Endothelial cell of umbilical vein (primary cell): ENCODE measurements around the gene PROB1. TPM values are rescaled to one million over a fixed set of nuclear protein-coding genes. Genes with fewer than 3 reads are reported as not detected.

ENCODE experiments used
- BruUV-seq: library from RNA; stranded (reverse); fragments of 400-500 nt; replicated peaks from 2 replicates; lab custom pipeline; 2021; lab: Mats Ljungman, UMichigan
- CTCF ChIA-PET: fragments of 300-600, 350-600 bp; sonication (Branson Sonifier 250); formaldehyde crosslinking; loops from one replicate; lab custom pipeline; 2021; ENCODE audit warnings: antibody characterized with exemption, inconsistent platforms; lab: Charles Lee
- POLR2A ChIA-PET: fragments of 300-600, 350-600 bp; sonication (Branson Sonifier 250); formaldehyde crosslinking; loops from one replicate; lab custom pipeline; 2021; ENCODE audit warnings: antibody characterized with exemption, inconsistent platforms; lab: Charles Lee
- DNase-seq: peaks from one replicate; pipeline ENCODE4 v3.0.0-alpha.2; 2011; ENCODE audit warnings: low read depth, low spot score
- FAIRE-seq: peaks from 2 replicates; lab custom pipeline; 2011; peaks lifted over from hg19 to GRCh38; lab: Jason Lieb, UNC
- H2AFZ ChIP-seq: 2 replicates; pipeline ENCODE4 v1.6.0; 2012; ENCODE audit warnings: low read depth, low read length, control low read depth, inconsistent platforms
- H3K27ac ChIP-seq: 2 replicates; pipeline ENCODE4 v1.5.1; 2011; ENCODE audit warnings: low read depth, mild to moderate bottlenecking, control low read depth, low read length, moderate library complexity; ENCODE audit not compliant: insufficient read depth
- H3K27me3 ChIP-seq, 2 experiments: 2 replicates each; pipeline versions ENCODE4 v1.6.0 to v1.6.1; 2011; ENCODE audit warnings: low read length in 2 of 2, mixed read lengths in 1 of 2; ENCODE audit not compliant: control insufficient read depth in 2 of 2, insufficient read depth in 2 of 2
- H3K36me3 ChIP-seq, 2 experiments: 2 replicates in 1 of 2; 3 replicates in 1 of 2; pipeline ENCODE4 v1.5.1; 2011; ENCODE audit warnings: low read length in 2 of 2, mild to moderate bottlenecking in 1 of 2, moderate library complexity in 1 of 2; ENCODE audit not compliant: control insufficient read depth in 2 of 2, insufficient read depth in 2 of 2; ENCODE audit errors: extremely low read depth in 1 of 2
- H3K4me1 ChIP-seq: 3 replicates; pipeline ENCODE4 v1.5.1; 2011; ENCODE audit warnings: mild to moderate bottlenecking, low read length; ENCODE audit not compliant: control insufficient read depth, insufficient read depth; ENCODE audit errors: extremely low read depth
- H3K4me2 ChIP-seq: 2 replicates; pipeline ENCODE4 v1.6.1; 2011; ENCODE audit warnings: low read length, control low read depth, mixed read lengths; ENCODE audit not compliant: insufficient read depth
- H3K4me3 ChIP-seq, 3 experiments: fragments of 200-600 bp in 1 of 3; sonication (generic), shearing (Covaris generic) in 1 of 3; replicated peaks in 1 of 3; 2 replicates each; pipeline ENCODE4 v1.5.1; 2011 to 2016; ENCODE audit warnings: control low read depth in 3 of 3, low read length in 3 of 3, mild to moderate bottlenecking in 2 of 3, inconsistent platforms in 1 of 3, low read depth in 1 of 3, moderate library complexity in 1 of 3; ENCODE audit not compliant: insufficient read depth in 1 of 3
- H3K79me2 ChIP-seq: 2 replicates; pipeline ENCODE4 v1.6.0; 2012; ENCODE audit warnings: low read length, inconsistent platforms; ENCODE audit not compliant: control insufficient read depth, insufficient read depth
- H3K9ac ChIP-seq: replicated peaks from 2 replicates; pipeline ENCODE3; 2011; ENCODE audit warnings: low read length, control low read depth; ENCODE audit not compliant: insufficient read depth; ENCODE audit errors: extremely low read depth
- H3K9me1 ChIP-seq: replicated peaks from 3 replicates; pipeline ENCODE4 v1.6.0; 2011; ENCODE audit warnings: mild to moderate bottlenecking, low read length; ENCODE audit not compliant: control insufficient read depth, insufficient read depth; ENCODE audit errors: extremely low read depth
- H3K9me3 ChIP-seq: replicated peaks from 2 replicates; pipeline ENCODE4 v1.5.1; 2012; ENCODE audit warnings: low read length, inconsistent platforms; ENCODE audit not compliant: control insufficient read depth, insufficient read depth
- H4K20me1 ChIP-seq: replicated peaks from 2 replicates; pipeline ENCODE3; 2011; ENCODE audit warnings: mild to moderate bottlenecking, low read length; ENCODE audit not compliant: control insufficient read depth, insufficient read depth; ENCODE audit errors: extremely low read depth
- CTCF ChIP-seq, 2 donors: IDR thresholded peaks; 1 replicate in 1 of 2; 2 replicates in 1 of 2; pipeline ENCODE4 v1.5.1; 2011; ENCODE audit warnings: low read length in 2 of 2, mild to moderate bottlenecking in 2 of 2, moderate library complexity in 2 of 2, control low read depth in 1 of 2, inconsistent platforms in 1 of 2, low read depth in 1 of 2; ENCODE audit not compliant: insufficient read depth in 1 of 2; ENCODE audit errors: extremely low read depth in 1 of 2
- EZH2 ChIP-seq: IDR thresholded peaks from 2 replicates; pipeline ENCODE4 v1.6.1; 2012; ENCODE audit warnings: borderline replicate concordance, low read depth, mild to moderate bottlenecking, moderate library complexity, low read length, inconsistent platforms; ENCODE audit not compliant: severe bottlenecking
- FOS ChIP-seq: IDR thresholded peaks from 2 replicates; pipeline ENCODE4 v1.6.1; 2011; ENCODE audit warnings: mild to moderate bottlenecking, low read length, moderate library complexity, borderline replicate concordance; ENCODE audit not compliant: insufficient read depth
- GATA2 ChIP-seq: IDR thresholded peaks from 2 replicates; pipeline ENCODE4 v1.7.0; 2011; ENCODE audit warnings: low read depth, mild to moderate bottlenecking, moderate library complexity, mixed read lengths, low read length; ENCODE audit not compliant: insufficient read length, insufficient read depth
- JUN ChIP-seq: IDR thresholded peaks from 2 replicates; pipeline ENCODE4 v1.6.1; 2011; ENCODE audit warnings: borderline replicate concordance, low read depth; ENCODE audit not compliant: insufficient read length, insufficient read depth
- MAX ChIP-seq: IDR thresholded peaks from 2 replicates; pipeline ENCODE4 v1.6.1; 2011; ENCODE audit not compliant: insufficient read depth, insufficient read length
- MYC ChIP-seq: IDR thresholded peaks from one replicate; pipeline ENCODE4 v1.6.1; 2011; ENCODE audit warnings: mild to moderate bottlenecking, low read depth, low read length
- POLR2A ChIP-seq: IDR thresholded peaks from 2 replicates; pipeline ENCODE4 v1.6.1; 2012; ENCODE audit warnings: low read depth, mild to moderate bottlenecking, control low read depth, low read length
- POLR2AphosphoS5 ChIP-seq: IDR thresholded peaks from 2 replicates; pipeline ENCODE4 v1.6.1; 2012; ENCODE audit warnings: low read depth, mild to moderate bottlenecking, control low read depth, low read length, moderate library complexity; ENCODE audit not compliant: insufficient read depth
- dilution Hi-C: fragments of 300-500 bp; cut with MboI; formaldehyde crosslinking; loops from one replicate; pipeline ENCODE4 v1.15.0; 2019; ENCODE audit warnings: low sequenced_read_pairs; ENCODE audit not compliant: extremely low pct_ligation_motif_present
- intact Hi-C: fragments of 100-400 bp; cut with micrococcal nuclease; formaldehyde crosslinking; loops from one replicate; pipeline ENCODE4 v1.10.0; 2022
- polyA plus RNA-seq, 4 experiments: library from polyadenylated mRNA; depleted of rRNA in 3 of 4; stranded (reverse) in 3 of 4; unstranded in 1 of 4; fragments of >200 nt; gene quantifications; 2 replicates each; pipeline versions ENCODE4 v1.2.1 to v1.2.3, GENCODE V29; 2011 to 2012; ENCODE audit warnings: missing spikeins in 1 of 4
- total RNA-seq: library from RNA; stranded (reverse); gene quantifications from 2 replicates; pipeline ENCODE4 v1.2.3, GENCODE V29; 2021

PROB1 gene
- total and polyA plus RNA-seq, 2 donors (not counting 3 experiments of a cell fraction or from before 2014, with no cell fraction given): 0.47 to 1.9 TPM

- no peaks in the 10 kb centered on the region for H3K9me3 ChIP-seq
- no peak overlapping the region for H2AFZ ChIP-seq
- no peaks in the 10 kb centered on the region for H3K27me3 ChIP-seq
- peaks cover 14% of the 10 kb centered on the region for H3K4me1 ChIP-seq
- H3K27ac ChIP-seq: no peak overlapping the region
- H3K4me3 ChIP-seq: no peak overlapping the region
- POLR2A ChIA-PET: no interaction called here
- dilution Hi-C loops (no loop called here), intact Hi-C loops (loop anchor here (10.0 kb wide), 1 partner anchor 212 kb away; the partner anchor contains the start of gene SIL1)
- H3K4me2 ChIP-seq: no peak overlapping the region
- BruUV-seq: no TSS peak
- TF ChIP-seq MAX (no peak), MYC (no peak), EZH2 (no peak), POLR2AphosphoS5 (no peak), JUN (no peak)
- CTCF ChIA-PET: interaction anchor here (1.0 kb wide), 2 partner anchors 8 to 11 kb away, joined by 4 to 6 read pairs; no protein-coding TSS in a partner anchor
- DNase-seq (no peak), FAIRE-seq (no peak)
- H4K20me1 ChIP-seq: no peaks in the 10 kb centered on the region
- no peaks in the 10 kb centered on the region for H3K9me1 ChIP-seq
- H3K36me3 ChIP-seq: no peaks in the 10 kb centered on the region
- no peak overlapping the region for H3K9ac ChIP-seq
- no peaks in the 10 kb centered on the region for H3K79me2 ChIP-seq
These were observed 12.1 kb upstream of the PROB1 start for GRCh38 chr5:139406963-139407362.

DNA sequence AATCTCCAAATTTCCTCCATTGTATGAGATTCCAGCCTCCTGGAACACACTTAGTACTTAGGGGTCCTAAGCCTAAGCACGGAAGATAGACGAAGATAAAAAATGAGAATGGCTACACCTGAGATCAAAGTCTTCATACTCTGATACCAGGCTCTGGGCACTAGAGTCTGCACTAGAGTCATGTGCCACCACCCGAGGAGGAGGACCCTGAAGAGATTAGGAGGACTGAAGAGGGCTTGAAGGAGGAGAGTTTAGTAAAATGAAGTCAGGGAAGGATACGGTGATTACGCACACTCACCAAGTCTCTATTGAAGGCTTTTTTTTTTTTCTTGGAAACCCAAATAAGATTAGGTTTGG is 9.6 kb upstream of the PROB1 start:
- TSS peak; percentile 60 for BruUV-seq
- no peak for FAIRE-seq

More for the DNA sequence above, 9.6 kb upstream of the PROB1 start:
- CTCF ChIA-PET: interaction anchor here (1.5 kb wide), 1 partner anchor 14 kb away, joined by 3 read pairs; no protein-coding TSS in a partner anchor
- peak overlapping the region; percentile 99 for H2AFZ ChIP-seq
- H4K20me1 ChIP-seq: no peaks in the 10 kb centered on the region
- peak overlapping the region; percentile 92 for H3K4me2 ChIP-seq
- POLR2A ChIA-PET: no interaction called here
- dilution Hi-C loops (no loop called here), intact Hi-C loops (loop anchor here (10.0 kb wide), 1 partner anchor 210 kb away; the partner anchor contains the start of gene SIL1)
- TF ChIP-seq FOS (no peak), EZH2 (no peak), MYC (no peak), CTCF (IDR thresholded peaks at IDR 0.05; ENCODE audit: extremely low read depth in 1 of 2, insufficient read depth in 1 of 2, low read depth in 1 of 2, low read length in 2 of 2) (no peak), POLR2AphosphoS5 (no peak), MAX (no peak), JUN (no peak), GATA2 (no peak), POLR2A (no peak)
- peak overlapping the region in 1 of 3 experiments; percentile 32 for H3K4me3 ChIP-seq
- DNase-seq: no peak
- H3K9ac ChIP-seq: peak overlapping the region; percentile 70
- H3K27me3 ChIP-seq: no peaks in the 10 kb centered on the region
- H3K9me1 ChIP-seq: no peaks in the 10 kb centered on the region
- H3K79me2 ChIP-seq: no peaks in the 10 kb centered on the region
- H3K36me3 ChIP-seq: no peaks in the 10 kb centered on the region
- H3K9me3 ChIP-seq: no peaks in the 10 kb centered on the region
- peaks cover 14% of the 10 kb centered on the region for H3K4me1 ChIP-seq
- peak overlapping the region; percentile 67 for H3K27ac ChIP-seq
